GM15510 (cell line): ENCODE results near the gene TEX29.

Source experiments
- POLR2A ChIP-seq: IDR thresholded peaks from 3 replicates; pipeline ENCODE4 v1.6.1; 2011; ENCODE audit warnings: borderline replicate concordance; ENCODE audit not compliant: insufficient read length; ENCODE audit errors: extremely low read depth

Gene TEX29

DNA sequence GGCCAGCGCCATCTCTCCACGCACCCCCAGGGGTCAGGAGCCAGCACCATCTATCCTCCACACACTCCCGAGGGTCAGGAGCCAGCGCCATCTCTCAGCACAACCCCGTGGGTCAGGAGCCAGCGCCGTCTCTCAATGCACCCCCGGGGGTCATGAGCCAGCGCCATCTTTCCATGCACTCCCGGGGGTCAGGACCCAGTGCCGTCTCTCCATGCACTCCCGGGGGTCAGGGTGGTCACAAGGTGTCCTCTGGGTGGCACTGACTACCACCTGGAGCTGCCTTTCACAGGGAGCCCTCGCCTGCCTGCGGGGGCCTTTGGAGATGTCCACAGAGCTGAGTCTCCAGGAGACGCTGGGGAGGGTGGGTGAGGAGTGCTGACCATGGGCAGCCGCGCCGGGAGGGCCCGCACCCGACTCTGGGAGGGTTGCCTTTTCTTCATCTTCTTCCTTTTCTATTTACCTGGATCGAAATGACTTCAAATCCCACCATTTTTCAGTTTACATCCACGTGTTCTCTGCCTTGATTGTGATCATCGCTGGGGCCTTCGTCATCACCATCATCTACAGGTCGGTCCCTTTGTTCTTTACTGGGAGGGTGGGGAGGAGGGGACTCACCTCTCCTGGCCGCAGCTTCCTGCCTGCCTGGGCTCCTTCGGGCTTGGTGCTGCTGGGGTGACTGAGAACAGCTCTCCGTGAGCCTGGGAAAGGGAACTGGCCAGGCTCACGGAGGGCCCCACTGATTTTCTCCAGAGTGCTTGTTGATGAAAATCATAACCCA is 19.1 kb downstream of the TEX29 start:
- no peak for TF ChIP-seq POLR2A

DNA sequence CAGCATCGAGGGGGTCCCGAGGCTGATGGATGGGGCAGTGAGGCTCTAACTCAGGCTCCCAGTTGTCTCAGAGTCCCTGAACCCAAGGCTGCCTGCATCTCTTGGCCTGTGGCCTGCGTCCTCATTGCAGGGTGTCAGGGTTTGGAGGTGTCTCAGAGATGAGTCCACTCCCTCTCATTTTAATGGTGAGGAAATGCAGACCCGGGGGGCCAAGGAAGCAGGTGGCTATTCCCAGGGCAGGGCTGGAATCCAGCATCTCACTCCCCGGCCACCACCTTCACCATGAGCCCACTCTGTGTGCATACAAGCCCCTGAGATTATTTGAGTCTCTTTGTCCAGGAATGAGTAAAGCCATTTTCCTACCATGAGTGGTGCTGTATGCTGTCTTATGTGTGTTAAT is 21.4 kb downstream of the TEX29 start:
- no peak for TF ChIP-seq POLR2A

DNA sequence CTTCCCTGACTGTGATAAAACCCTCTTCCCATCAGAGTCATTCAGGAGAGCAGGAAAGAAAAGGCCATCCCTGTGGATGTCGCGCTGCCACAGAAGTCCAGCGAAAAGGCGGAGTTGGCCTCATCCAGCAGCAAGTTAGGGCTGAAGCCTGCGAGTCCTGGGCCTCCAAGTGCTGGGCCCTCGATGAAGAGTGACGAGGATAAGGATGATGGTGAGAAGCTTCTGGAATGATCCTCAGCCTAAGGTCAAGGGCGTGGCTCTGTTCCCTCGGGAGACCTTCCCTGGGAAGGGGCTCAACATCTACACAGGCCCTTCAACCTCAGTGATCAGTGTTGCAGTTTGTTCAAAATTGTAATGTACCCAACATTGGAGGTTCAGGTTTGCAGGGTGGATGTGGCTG is 22.3 kb downstream of the TEX29 start:
- no peak for TF ChIP-seq POLR2A

DNA sequence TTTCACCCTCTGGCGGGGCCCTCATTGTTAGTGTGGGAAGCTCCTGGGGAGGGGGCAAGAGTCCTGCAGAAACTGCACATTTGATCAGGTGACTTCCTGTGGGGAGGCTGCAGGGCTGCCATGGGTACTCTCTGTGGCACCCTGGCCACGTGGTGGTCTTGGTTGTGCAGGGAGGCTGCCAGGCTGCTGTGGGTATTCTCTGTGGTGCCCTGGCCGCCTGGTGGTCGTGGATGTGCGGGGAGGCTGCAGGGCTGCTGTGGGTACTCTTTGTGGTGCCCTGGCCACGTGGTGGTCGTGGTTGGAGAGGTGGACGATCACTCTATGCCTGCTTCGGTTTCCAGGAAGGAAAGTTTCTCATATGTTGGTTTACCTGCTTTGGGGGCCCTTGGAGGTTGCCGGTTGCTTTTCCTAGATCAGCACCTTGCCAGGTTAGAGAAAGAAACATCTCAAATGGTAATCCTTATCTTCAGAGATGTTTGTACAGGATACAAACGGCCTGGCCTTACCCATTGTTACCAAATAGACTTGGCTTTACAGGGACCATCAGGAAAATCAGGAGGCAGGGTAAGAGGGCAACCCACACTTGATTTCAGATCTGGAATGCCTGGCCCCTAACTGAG is 22.9 kb downstream of the TEX29 start:
- no peak for TF ChIP-seq POLR2A

DNA sequence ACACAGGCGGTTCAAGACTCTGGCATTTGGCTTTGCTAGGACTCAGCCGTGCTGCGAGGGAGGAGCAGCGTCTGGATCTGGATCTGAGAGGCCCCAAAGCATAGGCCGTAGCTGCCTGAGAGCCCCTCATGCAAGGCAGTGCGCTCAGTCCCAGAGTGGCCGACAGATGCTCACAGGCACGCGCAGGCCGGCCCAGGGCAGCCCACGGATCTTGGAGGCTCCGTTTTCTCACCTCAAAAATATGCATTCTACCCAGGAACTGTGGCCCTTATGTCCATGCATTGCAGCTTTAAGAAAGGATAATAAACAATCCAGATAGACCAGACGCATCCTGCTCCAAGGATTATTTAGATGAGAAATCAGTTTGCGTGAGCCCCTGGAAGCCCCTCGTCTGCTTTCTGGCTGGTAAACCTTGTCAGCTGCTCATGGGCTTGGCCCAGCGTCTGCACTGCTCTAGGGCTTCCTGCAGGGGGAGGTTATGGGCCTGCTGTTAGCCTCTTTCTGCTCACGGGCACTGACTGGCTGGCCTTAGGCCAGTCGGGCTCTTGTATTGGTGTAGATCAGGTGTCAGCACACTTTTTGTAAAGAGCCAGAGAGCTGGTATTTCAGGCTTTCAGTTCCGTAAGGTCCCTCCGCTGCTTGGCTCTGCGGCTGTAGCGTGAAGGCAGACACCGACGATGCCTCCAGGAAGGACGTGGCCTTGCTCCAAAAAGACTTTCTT is 24.2 kb downstream of the TEX29 start:
- no peak for TF ChIP-seq POLR2A

DNA sequence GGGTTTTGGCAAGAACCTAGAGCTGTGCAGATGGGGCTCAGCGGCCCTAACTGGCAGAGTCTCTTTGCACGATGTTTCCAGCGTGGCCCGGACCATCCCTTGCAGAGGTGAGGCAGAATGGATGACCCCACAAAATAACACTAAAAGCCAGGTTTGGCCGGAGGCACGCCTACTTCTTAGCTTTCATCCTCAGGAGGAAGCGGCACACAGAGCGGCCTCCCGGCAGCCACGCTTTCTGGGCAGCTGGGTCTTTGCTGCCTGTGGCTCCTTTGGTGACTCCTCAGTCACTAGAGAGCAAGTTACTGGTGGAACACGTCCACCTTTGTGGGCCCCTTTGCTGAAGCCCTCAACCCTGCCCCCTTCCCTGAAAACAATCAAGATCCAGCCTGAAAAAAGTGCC is 25.2 kb downstream of the TEX29 start:
- TF ChIP-seq POLR2A: no peak

DNA sequence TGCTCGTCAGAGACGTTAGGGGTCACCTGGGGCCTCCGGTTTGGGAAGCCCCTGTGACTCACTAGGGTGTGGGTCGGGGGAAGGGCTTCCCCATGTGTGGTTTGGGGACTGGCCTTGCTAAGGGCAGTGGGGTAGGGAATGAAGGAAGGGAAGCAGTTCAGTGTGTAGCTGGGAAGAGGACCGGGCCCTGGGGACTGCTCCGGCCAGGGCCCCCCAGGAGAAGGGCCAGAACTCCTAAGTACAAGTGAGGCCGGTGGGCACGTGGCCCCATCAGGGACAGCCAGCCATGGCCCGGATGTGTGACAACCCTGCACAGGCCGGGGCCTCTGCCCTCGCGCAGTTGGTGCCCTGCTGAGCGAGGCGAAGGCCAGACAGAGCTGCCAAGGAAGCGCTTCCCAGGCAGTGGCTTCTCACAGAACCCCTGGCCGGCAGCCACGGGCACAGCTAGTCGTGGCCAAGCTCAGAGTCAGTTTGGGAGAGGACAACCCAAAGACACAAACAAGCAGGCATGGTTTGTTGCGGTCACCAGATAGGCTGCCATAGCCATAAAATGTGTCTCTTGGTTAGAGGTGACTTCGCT is 25.7 kb downstream of the TEX29 start:
- no peak for TF ChIP-seq POLR2A

DNA sequence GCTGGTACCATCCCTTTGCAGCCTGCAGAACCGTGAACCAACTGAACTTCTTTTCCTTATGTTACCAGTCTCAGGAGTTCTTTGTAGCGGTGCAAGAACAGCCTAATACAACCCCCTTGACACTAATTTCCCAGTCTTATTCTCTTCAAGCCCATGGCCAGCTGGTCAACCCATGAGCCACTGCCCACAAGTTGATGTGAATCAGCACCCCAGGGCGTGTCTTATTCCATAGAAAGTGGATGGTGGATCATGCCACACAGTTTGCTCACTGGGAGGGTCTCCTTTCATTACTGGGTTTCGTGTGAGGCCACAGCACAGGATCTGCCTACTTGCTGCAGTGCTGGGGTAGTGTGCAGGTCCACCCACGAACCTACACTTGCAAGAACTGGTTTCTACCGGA is 27.0 kb downstream of the TEX29 start:
- TF ChIP-seq POLR2A: no peak

DNA sequence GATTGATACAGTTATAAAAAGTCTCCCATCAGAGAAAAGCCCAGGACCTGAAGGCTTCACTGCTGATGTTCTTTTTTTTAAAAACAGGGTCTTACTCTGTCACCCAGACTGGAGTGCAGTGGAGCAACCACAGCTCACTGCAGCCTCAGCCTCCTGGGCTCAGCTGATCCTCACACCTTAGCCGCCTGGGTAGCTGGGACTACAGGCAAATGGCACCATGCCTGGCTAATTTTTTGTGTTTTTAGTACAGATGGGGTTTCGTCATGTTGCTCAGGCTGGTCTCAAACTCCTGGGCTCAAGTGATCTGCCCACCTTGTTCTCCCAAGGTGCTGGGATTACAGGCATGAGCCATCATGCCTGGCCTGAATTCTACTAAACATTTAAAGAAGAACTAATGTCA is 33.1 kb downstream of the TEX29 start:
- TF ChIP-seq POLR2A: no peak

DNA sequence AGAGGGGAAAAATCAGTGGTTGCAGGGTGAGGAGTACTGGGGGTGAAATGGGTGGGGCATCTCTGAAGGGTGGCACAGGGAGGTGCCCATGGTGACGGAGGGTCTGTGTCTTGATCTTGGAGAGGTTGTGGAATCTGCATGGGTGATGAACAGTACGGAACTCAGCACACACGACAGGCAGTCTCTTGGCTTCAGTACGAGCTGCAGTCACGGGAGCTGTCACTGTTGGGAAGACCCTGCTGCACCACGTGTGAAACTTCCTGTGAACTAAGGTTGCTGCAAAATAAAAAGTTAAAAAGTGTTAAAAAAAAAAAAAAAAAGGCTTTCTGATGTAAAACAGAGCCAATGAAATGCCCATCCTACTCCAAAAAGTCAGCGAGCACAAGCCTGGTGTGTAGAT is 34.3 kb downstream of the TEX29 start:
- TF ChIP-seq POLR2A: no peak

DNA sequence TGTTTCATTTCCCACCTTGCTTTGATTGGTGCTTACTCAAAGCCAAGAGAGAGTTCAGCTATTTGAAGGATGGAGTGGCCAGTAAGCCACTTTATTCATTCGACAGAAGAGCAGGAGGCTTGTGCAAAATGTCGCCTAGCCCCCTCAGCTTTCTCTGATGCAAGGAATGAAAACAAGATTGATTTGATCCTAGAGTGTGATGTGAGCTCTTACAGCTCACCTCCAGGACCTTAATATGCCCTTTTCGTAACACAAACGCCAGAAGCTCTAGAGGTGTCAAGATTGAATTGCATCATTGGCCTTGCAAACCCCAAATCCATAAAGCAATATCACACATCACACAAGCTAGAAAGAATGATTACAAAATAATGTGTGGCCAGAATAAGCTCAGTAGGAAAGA is 36.4 kb downstream of the TEX29 start:
- TF ChIP-seq POLR2A: no peak

DNA sequence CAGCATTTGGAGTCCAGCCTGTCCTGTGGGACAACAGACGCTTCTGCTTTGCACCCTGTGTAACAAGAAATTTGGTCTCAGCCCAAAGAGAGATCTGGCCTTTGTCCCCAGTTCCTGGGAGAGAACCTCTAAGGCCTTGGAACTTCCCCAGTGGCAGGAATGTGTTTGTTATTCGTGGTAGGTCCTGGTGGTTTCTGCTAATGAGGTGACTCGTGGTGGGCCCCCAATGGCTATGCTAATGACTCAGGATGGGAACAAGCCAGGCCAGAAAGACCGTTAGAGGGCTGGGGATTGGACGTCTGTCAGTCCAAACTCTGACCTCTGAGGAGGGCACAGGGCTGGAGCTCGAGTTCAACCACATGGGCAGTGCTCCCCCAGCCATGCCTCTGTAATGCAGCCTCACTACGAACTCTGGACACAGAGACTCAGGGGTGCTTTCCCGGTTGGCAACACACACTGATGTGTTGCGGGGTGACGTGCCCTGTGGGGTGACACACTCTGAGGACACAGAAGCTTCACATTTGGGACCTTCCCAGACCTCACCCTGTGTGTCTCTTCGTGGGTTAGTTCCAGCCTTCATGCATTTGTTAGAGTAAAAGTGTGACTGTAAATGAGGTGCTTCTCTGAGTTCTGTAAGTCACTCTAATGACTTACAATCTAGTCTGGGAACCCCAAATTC is 38.9 kb downstream of the TEX29 start:
- TF ChIP-seq POLR2A: no peak

DNA sequence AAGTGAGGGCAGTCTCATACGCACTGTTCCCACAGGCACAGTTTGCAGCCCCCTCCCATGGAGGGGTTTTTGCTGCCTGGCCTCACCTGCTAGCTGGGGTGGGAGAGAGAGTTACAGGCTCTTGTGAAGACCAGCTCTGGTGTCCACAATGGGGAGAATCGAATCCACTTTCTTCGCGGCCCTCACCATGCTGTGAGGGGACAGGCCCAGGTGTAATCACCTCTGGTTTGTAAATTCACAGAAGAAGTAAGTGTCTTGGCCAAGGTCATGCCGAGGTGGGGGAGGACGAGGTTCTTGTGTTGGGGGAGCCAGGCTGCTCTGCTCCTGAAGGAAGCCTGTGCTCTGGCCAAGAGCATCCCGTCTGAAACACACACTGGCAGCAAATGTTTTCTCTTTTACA is 39.5 kb downstream of the TEX29 start:
- TF ChIP-seq POLR2A: no peak

DNA sequence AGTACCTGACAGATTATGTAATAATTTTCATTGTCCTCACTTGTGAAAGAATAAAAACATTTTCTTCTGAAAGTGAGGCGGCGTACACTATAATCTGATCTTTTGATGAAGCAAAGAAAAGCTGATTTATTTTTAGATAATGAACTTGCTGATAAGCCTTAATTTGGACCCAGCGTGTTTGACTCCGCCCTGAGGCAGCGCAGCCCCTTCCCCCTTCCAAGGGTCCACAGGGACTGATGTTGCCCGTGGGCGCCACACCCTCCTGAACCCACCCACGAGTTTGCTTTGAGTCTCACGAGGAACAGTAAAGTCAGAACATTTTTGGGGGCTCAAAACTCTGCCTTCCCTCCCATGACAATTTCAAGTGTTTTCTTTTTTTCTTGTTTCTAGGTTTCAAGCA is 40.0 kb downstream of the TEX29 start:
- no peak for TF ChIP-seq POLR2A
